OCI-LY7 (cell line): ENCODE measurements around the gene UGT1A10.

Experiments
- CTCF ChIP-seq: fragments of 200-600 bp; sonication (generic); conservative IDR thresholded peaks from 2 replicates; pipeline ENCODE4 v1.5.1; 2014; ENCODE audit warnings: mild to moderate bottlenecking, antibody characterized with exemption, low read length, moderate library complexity, mixed read lengths
- EZH2phosphoT487 ChIP-seq: fragments of 200-600 bp; sonication (generic); IDR thresholded peaks from 2 replicates; pipeline ENCODE4 v1.6.1; 2018; ENCODE audit warnings: low read depth, borderline replicate concordance, mild to moderate bottlenecking, mixed run types, antibody characterized with exemption, low read length, moderate library complexity, mixed read lengths

- TF ChIP-seq CTCF (no peak), EZH2phosphoT487 (no peak)
These were observed 32.5 kb downstream of the UGT1A10 start for GRCh38 chr2:233668605-233669260.
